IPS DF 4.7 (cell line): ENCODE data around the gene SYNGR3.
"Not testable (repeated sequence)": the region's sequence is repeated elsewhere in the genome, so short reads cannot be mapped to it uniquely, and the experiment has no call there.

ENCODE experiments used
- DNase-seq: peaks from one replicate; pipeline ENCODE4 v3.0.0-alpha.2; 2013; ENCODE audit warnings: low spot score; ENCODE audit errors: extremely low read depth

Gene SYNGR3

DNA sequence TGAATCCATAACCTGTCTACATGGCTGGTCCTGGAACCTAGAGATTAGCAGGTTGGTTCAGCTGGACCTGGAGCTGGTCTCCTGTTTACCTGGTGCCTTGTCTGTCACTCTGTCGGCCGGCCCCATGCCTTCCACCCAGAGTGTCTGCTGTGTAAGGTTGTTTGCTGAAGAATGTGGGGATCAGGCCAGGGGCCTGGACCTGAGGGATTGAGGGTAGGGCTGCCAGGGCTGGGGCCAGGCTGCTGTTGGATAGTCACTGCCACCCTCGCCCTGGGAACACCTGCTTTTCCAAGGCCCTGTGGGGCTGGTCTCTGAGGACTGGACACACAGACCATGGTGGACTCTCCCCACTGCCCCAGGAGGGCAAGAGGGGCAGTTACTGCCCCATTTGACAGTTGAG is 38.4 kb downstream of the SYNGR3 start:
- DNase-seq = no peak

- no peak for DNase-seq
Observed at GRCh38 chr16:2028620-2029220, 39.0 kb downstream of the SYNGR3 start.

DNA sequence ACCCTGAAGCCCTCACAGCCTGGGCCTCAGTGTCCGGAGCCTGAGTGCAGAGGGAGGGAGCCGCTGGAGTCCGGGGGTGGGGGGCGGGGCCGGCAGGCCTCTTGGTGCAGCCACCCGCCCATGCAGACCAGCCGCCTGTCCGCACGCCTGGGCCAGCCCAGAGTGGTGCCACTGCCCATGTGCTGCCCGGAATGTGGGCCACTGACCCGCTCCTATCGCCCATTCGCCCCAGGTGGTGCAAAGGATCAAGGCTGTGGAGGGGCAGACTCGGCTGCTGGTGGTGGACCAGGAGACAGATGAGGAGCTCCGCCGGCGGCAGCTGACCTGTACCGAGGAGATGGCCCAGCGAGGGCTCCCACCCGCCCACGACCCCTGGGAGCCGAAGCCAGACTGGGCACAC is 39.6 kb downstream of the SYNGR3 start:
- DNase-seq = no peak

- DNase-seq = no peak
Observed at GRCh38 chr16:2030036-2030435, 40.3 kb downstream of the SYNGR3 start.

DNA sequence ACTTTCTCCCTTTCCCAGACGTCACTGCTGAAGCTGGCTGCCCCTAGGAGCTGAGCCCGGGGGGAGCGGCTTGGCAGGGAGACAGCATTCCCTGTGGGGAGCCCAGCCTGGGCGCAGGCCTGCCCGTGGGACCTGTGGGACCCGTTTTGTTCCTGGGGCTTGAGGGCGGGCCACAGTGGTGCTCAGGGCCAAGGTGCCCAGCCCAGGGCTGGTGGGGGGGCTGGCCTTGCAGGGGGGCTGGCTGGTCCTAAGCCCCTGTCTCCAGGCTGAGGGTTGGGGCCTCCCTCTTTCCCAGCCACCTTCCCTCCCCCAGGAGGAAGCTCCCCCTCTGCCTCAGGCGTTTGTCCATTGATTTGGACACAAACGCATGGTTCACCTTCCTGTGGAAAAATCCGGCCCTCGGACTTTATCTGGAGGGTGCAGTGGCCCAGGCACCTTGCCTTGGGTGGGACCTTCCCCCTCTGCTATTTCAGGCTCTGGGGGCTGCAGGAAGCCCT is 41.4 kb downstream of the SYNGR3 start:
- DNase-seq = no peak

DNA sequence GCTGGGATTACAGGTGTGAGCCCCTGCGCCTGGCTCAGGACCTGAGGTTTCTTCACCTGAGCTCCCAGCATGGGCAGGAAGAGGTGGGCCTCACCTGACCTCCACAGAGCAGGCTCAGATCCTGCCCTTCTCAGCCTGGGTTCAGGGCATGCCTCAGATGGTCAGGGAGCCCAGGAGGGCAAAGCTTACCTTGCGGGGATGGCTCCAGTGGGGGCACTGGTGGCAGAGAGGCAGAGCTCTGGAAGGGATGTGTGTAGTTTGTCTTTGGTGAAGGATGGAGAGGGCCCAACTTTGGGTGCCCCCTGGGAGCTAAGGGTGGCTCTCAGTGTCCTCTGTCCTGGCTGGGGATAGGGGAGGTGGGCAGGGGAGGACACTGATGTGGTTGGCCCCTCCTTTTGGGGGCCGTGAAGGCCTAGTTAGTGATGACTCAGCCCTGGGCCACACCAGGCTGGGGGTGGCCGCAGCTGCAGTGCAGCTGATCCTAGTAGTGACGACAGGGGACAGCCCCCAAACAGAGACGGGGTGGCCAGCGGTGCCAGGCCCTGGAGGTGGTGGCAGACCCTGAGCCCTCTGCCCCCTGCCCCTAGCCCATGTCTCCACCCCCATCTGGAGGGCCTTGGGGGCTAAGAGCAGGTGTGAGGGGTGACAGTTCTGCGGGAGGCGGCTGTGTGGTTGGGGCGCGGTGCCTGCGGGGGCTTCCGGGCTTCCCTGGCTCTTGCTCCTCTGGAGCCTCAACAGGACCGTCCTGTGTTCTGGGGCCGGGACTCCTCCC is 42.7 kb downstream of the SYNGR3 start:
- no peak for DNase-seq

- DNase-seq = no peak
Observed at GRCh38 chr16:2033057-2033908, 43.5 kb downstream of the SYNGR3 start.

DNA sequence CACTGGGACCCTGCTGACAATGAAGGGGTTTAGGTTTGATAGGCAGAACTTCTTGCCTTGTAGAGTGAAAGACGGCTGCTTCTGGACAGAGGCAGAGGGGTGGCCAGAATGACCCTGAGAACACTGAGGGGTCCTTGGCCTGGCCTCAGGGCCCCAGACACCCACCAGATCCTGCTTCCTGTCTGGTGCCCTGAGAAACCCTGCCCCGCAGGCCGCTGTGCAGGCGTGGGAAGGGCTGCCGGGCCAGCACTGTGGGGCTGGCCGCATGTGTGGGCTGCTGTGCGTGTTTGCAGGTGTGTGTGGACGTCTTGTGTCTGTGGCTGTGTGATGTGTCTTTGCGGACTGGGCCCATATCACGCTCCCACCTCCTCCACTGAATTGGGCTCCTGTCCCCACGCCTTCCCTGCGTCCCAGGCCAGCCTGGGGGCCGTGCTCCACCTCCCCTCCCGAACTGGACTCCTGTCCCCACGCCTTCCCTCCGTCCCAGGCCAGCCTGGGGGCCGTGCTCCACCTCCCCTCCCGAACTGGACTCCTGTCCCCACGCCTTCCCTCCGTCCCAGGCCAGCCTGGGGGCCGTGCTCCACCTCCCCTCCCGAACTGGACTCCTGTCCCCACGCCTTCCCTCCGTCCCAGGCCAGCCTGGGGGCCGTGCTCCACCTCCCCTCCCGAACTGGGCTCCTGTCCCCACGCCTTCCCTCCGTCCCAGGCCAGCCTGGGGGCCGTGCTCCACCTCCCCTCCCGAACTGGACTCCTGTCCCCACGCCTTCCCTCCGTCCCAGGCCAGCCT is 44.3 kb downstream of the SYNGR3 start:
- DNase-seq = not testable (repeated sequence)

DNA sequence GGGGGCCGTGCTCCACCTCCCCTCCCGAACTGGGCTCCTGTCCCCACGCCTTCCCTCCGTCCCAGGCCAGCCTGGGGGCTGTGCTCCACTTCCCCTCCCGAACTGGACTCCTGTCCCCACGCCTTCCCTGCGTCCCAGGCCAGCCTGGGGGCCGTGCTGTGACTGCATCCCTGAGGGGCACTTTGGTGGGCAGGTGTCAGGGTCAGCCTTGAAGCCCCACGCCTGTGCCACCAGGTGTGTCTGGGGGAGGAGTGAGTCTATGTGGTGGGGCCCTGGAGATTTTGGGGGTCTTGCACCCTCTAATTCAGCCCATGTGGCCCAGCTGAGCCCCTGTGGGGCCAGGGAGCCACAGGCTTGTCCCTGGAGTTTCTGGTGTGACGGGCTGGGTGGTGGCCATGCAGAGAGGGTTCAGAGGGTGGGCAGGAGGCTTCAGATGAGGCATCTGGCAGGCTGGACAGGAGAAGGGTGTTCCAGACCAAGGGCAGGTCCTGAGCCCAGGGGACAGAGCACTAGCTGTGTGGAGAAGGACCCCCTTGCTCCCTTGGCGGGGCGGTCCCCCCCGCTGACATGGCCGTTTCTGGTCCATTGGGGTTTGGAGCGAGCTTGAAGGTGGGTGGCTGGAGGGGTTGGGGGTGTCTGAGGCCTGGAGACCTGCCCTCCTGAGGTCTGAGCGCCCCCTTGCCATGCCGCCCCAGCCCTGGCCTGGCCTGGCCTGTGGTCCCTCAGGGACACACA is 45.1 kb downstream of the SYNGR3 start:
- no peak for DNase-seq

GRCh38 chr16:2035431-2036199 is 45.8 kb downstream of the SYNGR3 start:
- DNase-seq = no peak

GRCh38 chr16:2036200-2036966 is 46.6 kb downstream of the SYNGR3 start:
- DNase-seq = no peak

DNA sequence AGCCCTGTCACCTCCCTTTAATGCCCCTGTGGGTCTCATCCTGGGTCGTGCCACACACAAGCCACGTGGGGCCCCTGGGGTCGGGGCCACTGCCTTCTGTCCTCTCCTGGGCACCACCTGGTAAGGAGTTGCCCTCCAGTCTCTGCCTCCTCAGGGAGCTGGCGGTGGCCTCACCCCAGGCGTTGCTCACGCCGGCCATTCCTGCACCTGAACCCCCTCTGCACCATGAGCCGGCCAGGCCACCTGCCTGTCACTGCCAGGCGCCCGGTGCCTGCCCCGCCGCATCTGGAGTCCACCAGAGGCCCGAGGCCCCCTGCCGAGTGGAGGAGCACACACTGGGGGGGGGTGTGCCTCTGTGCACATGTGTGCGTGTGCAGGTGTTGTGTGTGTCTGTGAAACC is 47.3 kb downstream of the SYNGR3 start:
- DNase-seq = no peak

GRCh38 chr16:2037647-2038381 is 48.0 kb downstream of the SYNGR3 start:
- DNase-seq = no peak

DNA sequence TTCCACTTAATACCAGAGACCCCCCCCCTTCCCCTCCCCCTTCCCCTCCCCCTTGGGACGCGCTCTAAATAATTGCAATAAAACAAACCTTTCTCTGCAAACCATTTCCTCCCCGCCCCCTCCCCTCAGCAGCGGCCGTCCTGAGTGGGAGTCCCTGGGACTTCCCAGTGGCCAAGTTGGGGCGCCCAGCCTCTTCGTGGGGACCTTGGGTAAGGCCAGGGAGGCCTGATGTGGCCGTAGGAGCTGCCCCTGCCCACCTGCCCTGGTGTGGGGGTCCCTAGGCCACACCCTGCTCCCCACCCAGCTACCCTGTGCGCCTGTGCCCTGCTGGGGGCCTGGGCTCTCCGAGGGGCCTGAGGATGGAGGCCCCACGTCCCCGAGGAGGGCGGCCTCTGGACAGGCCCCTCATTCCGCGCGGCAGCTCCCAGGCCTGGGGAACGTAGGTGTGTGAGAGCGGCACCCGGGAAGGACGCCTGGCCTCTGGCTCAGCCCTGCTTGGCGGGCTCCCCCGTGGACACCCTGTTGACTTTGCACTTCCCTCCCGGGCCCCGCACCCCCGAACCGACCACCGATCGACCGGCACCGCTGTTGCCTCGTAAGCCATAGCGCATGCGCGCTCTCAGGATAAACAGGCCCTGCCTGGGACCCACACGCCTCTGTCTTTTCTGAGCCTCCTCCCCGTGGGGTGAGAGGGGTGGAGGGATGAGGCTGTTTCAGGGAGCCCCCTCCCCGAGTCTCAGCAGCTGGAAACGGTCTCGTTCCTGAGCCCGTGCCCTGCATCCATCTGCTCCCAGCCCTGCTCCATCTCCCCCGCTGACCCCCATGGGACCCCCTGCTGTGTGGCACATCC is 48.8 kb downstream of the SYNGR3 start:
- no peak for DNase-seq

DNA sequence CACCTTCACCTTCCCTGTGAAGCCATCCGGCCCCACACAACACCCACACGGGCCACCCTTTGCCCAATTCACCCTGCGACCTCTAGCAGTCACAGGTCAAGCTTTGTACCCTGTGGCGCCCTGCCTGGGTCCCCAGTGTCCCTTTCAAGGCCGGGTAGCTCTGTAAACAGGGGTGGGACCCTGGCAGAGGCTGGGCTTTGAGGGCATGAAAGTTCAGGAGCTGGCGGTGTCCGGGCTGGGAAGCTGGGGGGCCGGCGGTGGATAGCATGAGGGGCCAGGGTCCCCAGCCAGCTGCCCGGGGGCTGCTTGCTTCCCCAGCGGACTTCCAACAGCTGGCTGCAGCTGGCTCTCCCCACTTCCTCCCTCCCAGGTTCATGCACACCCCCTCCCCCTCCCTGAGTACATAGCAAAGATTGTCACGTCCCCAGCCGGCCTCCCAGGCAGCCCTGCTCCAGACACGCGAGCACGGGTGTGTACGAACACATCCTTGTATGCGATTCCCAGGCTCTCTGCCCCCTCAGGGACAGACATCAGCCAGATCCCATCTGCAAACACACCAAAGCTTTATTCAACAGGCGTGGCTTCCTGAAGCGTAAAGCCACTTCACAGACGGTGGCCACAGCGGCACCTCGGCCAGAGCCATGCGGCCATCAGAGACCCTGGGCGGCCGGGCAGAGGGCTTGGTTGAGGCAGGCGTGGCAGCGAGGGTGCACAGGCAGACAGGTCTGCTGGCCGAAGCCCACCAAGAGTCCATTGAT is 49.7 kb downstream of the SYNGR3 start:
- no peak for DNase-seq

DNA sequence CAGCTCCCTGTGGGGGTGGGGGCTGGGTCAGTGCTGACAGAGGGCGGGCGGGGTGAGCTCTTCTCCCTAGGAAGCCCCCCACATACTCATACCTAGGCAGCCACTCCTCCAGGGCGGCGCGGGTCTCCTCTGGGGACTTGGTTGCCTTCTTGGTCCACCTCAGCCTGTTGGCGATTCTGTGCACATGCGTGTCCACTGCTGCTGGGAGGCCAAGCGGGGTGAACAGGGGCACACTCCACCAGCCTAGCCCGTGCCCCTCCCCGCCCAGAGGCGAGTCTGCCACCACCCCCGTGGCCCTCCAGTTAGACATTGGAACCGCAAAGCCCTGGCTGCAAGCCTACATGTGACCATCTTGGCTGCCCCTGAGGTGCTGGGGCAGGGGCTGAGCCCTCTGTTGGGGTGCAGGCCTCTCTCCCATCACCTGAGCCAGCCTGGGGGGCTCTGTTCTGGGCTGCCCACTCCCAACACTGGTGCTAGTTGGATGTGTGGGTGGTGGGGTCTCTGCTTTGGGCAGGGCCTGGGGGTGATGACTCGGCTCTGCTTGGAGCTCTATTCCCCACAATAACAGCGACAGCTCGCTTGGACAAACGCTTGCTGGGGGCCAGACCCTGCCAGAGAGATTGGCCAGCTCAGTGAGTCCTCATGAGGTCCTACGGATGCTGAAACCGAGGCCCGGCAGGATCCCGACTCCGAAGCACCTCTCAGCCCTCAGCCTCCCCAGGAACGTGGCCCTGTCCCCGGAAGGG is 50.4 kb downstream of the SYNGR3 start:
- no peak for DNase-seq
